Esophagus muscularis mucosa (tissue), 3 donors: ENCODE measurements around the gene C21orf58.

Experiments used
- CTCF ChIP-seq, 3 experiments: fragments of 200-600 bp in 2 of 3; fragments of 450-650 bp in 1 of 3; sonication (generic) in 2 of 3; IDR thresholded peaks; one replicate each; pipeline ENCODE4 v1.5.1; 2017 to 2019; ENCODE audit warnings: antibody characterized with exemption in 3 of 3, mild to moderate bottlenecking in 2 of 3, moderate library complexity in 1 of 3
- EP300 ChIP-seq: sonication (generic); formaldehyde crosslinking; IDR thresholded peaks from one replicate; pipeline ENCODE4 v1.6.1; 2017; ENCODE audit warnings: antibody characterized with exemption

GRCh38 chr21:46329796-46330195, 6.1 kb upstream of the C21orf58 start:
- no peak for TF ChIP-seq CTCF (IDR thresholded peaks at IDR 0.05)
- TF ChIP-seq EP300: no peak
